Heart right ventricle (tissue), 16 donors: ENCODE measurements around the gene RAB11FIP3. TPM values are rescaled to one million over a fixed set of nuclear protein-coding genes. Genes with fewer than 3 reads are reported as not detected.
A peak's percentile ranks its signal among the peaks of the same experiment; 100 is the strongest.

Experiments used
- ATAC-seq, 8 donors: fragments of 200-7000 bp; cut with Tn5 transposase; one replicate each; pipeline ENCODE4 v1.9.1; 2020; ENCODE audit warnings: mild to moderate bottlenecking in 8 of 8, moderate library complexity in 8 of 8, moderate number of reproducible peaks in 1 of 8
- DNase-seq, 2 donors: peaks; one replicate each; pipeline ENCODE4 v3.0.0-alpha.2; 2020
- H3K27ac ChIP-seq, 10 donors: fragments of 200-600 bp; sonication (generic) in 2 of 10; one replicate each; pipeline versions ENCODE4 v1.5.0 to v1.8.0; 2020 to 2022; ENCODE audit warnings: mild to moderate bottlenecking in 3 of 10
- H3K27me3 ChIP-seq, 7 donors: fragments of 200-600 bp; one replicate each; pipeline ENCODE4 v1.8.0; 2021 to 2022; ENCODE audit warnings: mild to moderate bottlenecking in 2 of 7
- H3K36me3 ChIP-seq, 9 donors: fragments of 200-600 bp; sonication (generic) in 1 of 9; one replicate each; pipeline versions ENCODE4 v1.5.0 to v1.8.0; 2020 to 2022; ENCODE audit warnings: mild to moderate bottlenecking in 2 of 9
- H3K4me1 ChIP-seq, 9 donors: fragments of 200-600 bp; sonication (generic) in 1 of 9; one replicate each; pipeline versions ENCODE4 v1.5.0 to v1.8.0; 2020 to 2022; ENCODE audit warnings: mild to moderate bottlenecking in 4 of 9
- H3K4me3 ChIP-seq, 10 donors: fragments of 200-600 bp; sonication (generic) in 2 of 10; one replicate each; pipeline versions ENCODE4 v1.5.0 to v1.8.0; 2020 to 2022; ENCODE audit warnings: mild to moderate bottlenecking in 7 of 10, moderate library complexity in 2 of 10
- H3K9me3 ChIP-seq, 11 donors: fragments of 200-600 bp in 10 of 11; sonication (generic) in 2 of 11; one replicate each; pipeline versions ENCODE4 v1.5.0 to v1.8.0; 2013 to 2022; ENCODE audit warnings: mild to moderate bottlenecking in 2 of 11, control low read depth in 1 of 11, moderate library complexity in 1 of 11
- CTCF ChIP-seq, 9 donors: fragments of 200-600 bp; sonication (generic) in 2 of 9; IDR thresholded peaks; one replicate each; pipeline versions ENCODE4 v1.5.0 to v1.8.0; 2021 to 2022; ENCODE audit warnings: antibody characterized with exemption in 9 of 9, mild to moderate bottlenecking in 5 of 9, moderate library complexity in 1 of 9
- WGBS, 2 donors: extraction: QIAGEN DNeasy Blood & Tissue Kit; methylation state at CpG; one replicate each; pipeline ENCODE4 v1.1.7; 2013; ENCODE audit warnings: inconsistent platforms in 1 of 2; 5-methylcytosine and 5-hydroxymethylcytosine counted together
- intact Hi-C, 10 donors: fragments of 100-400 bp; cut with DNase I; formaldehyde crosslinking; loops; one replicate each; pipeline versions ENCODE4 v1.11.1 to v1.14.2; 2022
- long read RNA-seq, 3 donors: library from polyadenylated mRNA; unstranded; transcript quantifications; one replicate each; pipeline ENCODE4 v2.0.0, GENCODE V29; 2020 to 2021
- polyA plus RNA-seq, 2 donors: library from polyadenylated mRNA; stranded (reverse); fragments of 200-250 nt; gene quantifications; one replicate each; pipeline ENCODE4 v1.2.3, GENCODE V29; 2013
- total RNA-seq, 10 donors: library from RNA; stranded (reverse); fragmentation: NEBNext Ultra II Directional in 3 of 10; extraction: Animal tissue kit (Norgen Biotek cat#: 25700) in 3 of 10; gene quantifications; one replicate each; pipeline versions ENCODE4 v1.2.1 to v1.2.4, GENCODE V29; 2021 to 2023
- donor health status: Arrhythmogenic right ventricular cardiomyopathy.
- donor health status: ischemic (EF 13 %, LVEDD 7.1; RV severe dilation, severe dysfunction).
- donor health status: healthy with polysubstance abuse.
- donor health status: DM: no; HTN: yes; CAD: no.
- donor health status: DM: no; HTN: no; CAD: no.
- donor health status: ischemic (EF 25% LVEDD 6.9; RV normal size, moderate dysfunction).
- donor health status: ischemic (EF 25% LVEDD 5.7; RV mildly dilated, moderate dysfunction).
- donor health status: healthy.
- donor health status: DM: yes; HTN: yes; CAD: no.
- donor health status: Ischemic cardiomyopathy.
- donor health status: ischemic (EF 35%, LVEDD 5.7; RV mildly dilated, moderate dysfunction).
- donor health status: nonischemic (EF 11% LVEDD 7.7; RV severe dilation, severe dysfunction).
- donor health status: DM: yes; HTN: yes; CAD: no.
- donor health status: PGD.
- donor health status: ischemic (EF 29% LVEDD 5.4; RV normal size, mild dysfunction).
- donor health status: nonischemic (EF 23%, LVEDD 6.1; RV moderate dilation, normal function).

Gene RAB11FIP3, protein sequence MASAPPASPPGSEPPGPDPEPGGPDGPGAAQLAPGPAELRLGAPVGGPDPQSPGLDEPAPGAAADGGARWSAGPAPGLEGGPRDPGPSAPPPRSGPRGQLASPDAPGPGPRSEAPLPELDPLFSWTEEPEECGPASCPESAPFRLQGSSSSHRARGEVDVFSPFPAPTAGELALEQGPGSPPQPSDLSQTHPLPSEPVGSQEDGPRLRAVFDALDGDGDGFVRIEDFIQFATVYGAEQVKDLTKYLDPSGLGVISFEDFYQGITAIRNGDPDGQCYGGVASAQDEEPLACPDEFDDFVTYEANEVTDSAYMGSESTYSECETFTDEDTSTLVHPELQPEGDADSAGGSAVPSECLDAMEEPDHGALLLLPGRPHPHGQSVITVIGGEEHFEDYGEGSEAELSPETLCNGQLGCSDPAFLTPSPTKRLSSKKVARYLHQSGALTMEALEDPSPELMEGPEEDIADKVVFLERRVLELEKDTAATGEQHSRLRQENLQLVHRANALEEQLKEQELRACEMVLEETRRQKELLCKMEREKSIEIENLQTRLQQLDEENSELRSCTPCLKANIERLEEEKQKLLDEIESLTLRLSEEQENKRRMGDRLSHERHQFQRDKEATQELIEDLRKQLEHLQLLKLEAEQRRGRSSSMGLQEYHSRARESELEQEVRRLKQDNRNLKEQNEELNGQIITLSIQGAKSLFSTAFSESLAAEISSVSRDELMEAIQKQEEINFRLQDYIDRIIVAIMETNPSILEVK
- total RNA-seq (10 to 100 TPM; 16.6 to 40.3 (median 30.4) TPM), polyA plus RNA-seq (10 to 100 TPM; 22.7 to 28.5 TPM)
- long read RNA-seq, donor 1, full-length matches to known transcripts: 28 of 65 reads
- long read RNA-seq, donor 1, partial matches to known transcripts: 30 of 65 reads
- long read RNA-seq, donor 1, other reads (novel, unspliced or antisense): 7 of 65 reads
- long read RNA-seq, donor 2, full-length matches to known transcripts: 27 of 64 reads
- long read RNA-seq, donor 2, partial matches to known transcripts: 20 of 64 reads
- long read RNA-seq, donor 2, other reads (novel, unspliced or antisense): 17 of 64 reads
- long read RNA-seq, donor 3, partial matches to known transcripts: 1 of 5 reads
- long read RNA-seq, donor 3, other reads (novel, unspliced or antisense): 4 of 5 reads

GRCh38 chr16:425082-425718, at the start of gene RAB11FIP3:
RAB11FIP3 (plus strand) TSS chr16:425649; CDS start chr16:426007, 358 bp downstream.
- peaks cover 0 to 54% (median 37%) of the 10 kb centered on the region in 9 donors for H3K4me1 ChIP-seq
- H3K27me3 ChIP-seq: peaks cover 0 to 6% (median 0%) of the 10 kb centered on the region in 7 donors
- peak within 1 kb of the TSS; percentile 66 to 99 (median 94) for H3K27ac ChIP-seq
- 0% methylated on average over 73 to 77 of the region's 77 CpGs for WGBS, 2 donors
- peak within 1 kb of the TSS; percentile 52 to 82 (median 74) for H3K4me3 ChIP-seq
- ATAC-seq (peak; percentile 86 to 93 (median 88)), DNase-seq (peak; percentile 82 to 87)
- peak in 5 of 9 donors; percentile 18 to 52 (median 48) for TF ChIP-seq CTCF (IDR thresholded peaks at IDR 0.05)
- intact Hi-C loops: loop anchor here in 6 of 10 donors (2.0 to 10.0 kb wide), 6 partner anchors 22 to 160 kb away; partner anchors contain the start of genes CAPN15 (in 1 of the 6) and DECR2 (in 1 of the 6)
- H3K36me3 ChIP-seq: peaks cover 0 to under 1% (median 0%) of the 10 kb centered on the region in 9 donors
- no peaks in the 10 kb centered on the region for H3K9me3 ChIP-seq

- Histone ChIP-seq H3K36me3 (peaks cover 0 to 65% (median 38%) of the 10 kb centered on the region in 9 donors), H3K27me3 (no peaks in the 10 kb centered on the region), H3K4me1 (peaks cover under 1 to 29% (median 15%) of the 10 kb centered on the region in 9 donors), H3K27ac (no peak overlapping the region), H3K4me3 (no peak overlapping the region), H3K9me3 (no peaks in the 10 kb centered on the region)
- no peak for TF ChIP-seq CTCF (IDR thresholded peaks at IDR 0.05)
- DNase-seq (peak in 1 of 2 donors; percentile 14), ATAC-seq (no peak)
- 94 to 96% methylated on average over 44 of the region's 44 CpGs for WGBS, 2 donors
- intact Hi-C loops: no loop called here
Measured at GRCh38 chr16:375927-376816, 49.3 kb upstream of the RAB11FIP3 start.

- no peak overlapping the region for H3K27ac ChIP-seq
- H3K27me3 ChIP-seq: no peaks in the 10 kb centered on the region
- DNase-seq (peak in 1 of 2 donors; percentile 10), ATAC-seq (no peak)
- H3K36me3 ChIP-seq: peaks cover 0 to 60% (median 38%) of the 10 kb centered on the region in 9 donors
- 92 to 93% methylated on average over 26 of the region's 26 CpGs for WGBS, 2 donors
- H3K9me3 ChIP-seq: no peaks in the 10 kb centered on the region
- no peak overlapping the region for H3K4me3 ChIP-seq
- intact Hi-C loops: no loop called here
- peaks cover 0 to 28% (median 15%) of the 10 kb centered on the region in 9 donors for H3K4me1 ChIP-seq
- TF ChIP-seq CTCF (IDR thresholded peaks at IDR 0.05): no peak
Measured at GRCh38 chr16:376817-377418, 48.5 kb upstream of the RAB11FIP3 start.
